Smooth muscle cell (in vitro differentiated cells): Measurements from ENCODE around the gene EEF2. TPM values are rescaled to one million over a fixed set of nuclear protein-coding genes. Genes with fewer than 3 reads are reported as not detected.

Experiments used
- DNase-seq: peaks from one replicate; lab custom pipeline; 2025; ENCODE audit not compliant: unreplicated experiment; lab: John Stamatoyannopoulos, UW
- H2AFZ ChIP-seq: fragments of 200-600 bp; sonication (generic); 2 replicates; pipeline ENCODE4 v1.6.0; 2016; ENCODE audit warnings: antibody characterized with exemption, low read depth, mild to moderate bottlenecking
- H3F3A ChIP-seq: fragments of 200-600 bp; sonication (generic); 2 replicates; pipeline ENCODE4 v1.6.0; 2017; ENCODE audit warnings: antibody characterized with exemption, low read depth
- H3K27ac ChIP-seq: fragments of 200-600 bp; sonication (generic); 2 replicates; pipeline ENCODE4 v1.5.1; 2016; ENCODE audit warnings: low read depth, mild to moderate bottlenecking
- H3K27me3 ChIP-seq: fragments of 200-600 bp; sonication (generic); 2 replicates; pipeline ENCODE4 v1.6.1; 2016; ENCODE audit warnings: low read depth, mild to moderate bottlenecking
- H3K36me3 ChIP-seq: fragments of 200-600 bp; sonication (generic); 2 replicates; pipeline ENCODE4 v1.5.1; 2016; ENCODE audit warnings: low read depth
- H3K4me1 ChIP-seq: fragments of 200-600 bp; sonication (generic); 2 replicates; pipeline ENCODE4 v1.5.1; 2016; ENCODE audit warnings: low read depth
- H3K4me2 ChIP-seq: fragments of 200-600 bp; sonication (generic); 2 replicates; pipeline ENCODE4 v1.6.0; 2016; ENCODE audit warnings: mild to moderate bottlenecking
- H3K4me3 ChIP-seq: fragments of 200-600 bp; sonication (generic); 2 replicates; pipeline ENCODE4 v1.5.1; 2016; ENCODE audit warnings: mild to moderate bottlenecking
- H3K79me2 ChIP-seq: fragments of 200-600 bp; sonication (generic); 2 replicates; pipeline ENCODE4 v1.6.0; 2016; ENCODE audit warnings: low read depth, mild to moderate bottlenecking
- H3K9ac ChIP-seq: fragments of 200-600 bp; sonication (generic); 2 replicates; pipeline ENCODE4 v1.6.0; 2016; ENCODE audit warnings: low read depth
- H3K9me3 ChIP-seq: fragments of 200-600 bp; sonication (generic); replicated peaks from 2 replicates; pipeline ENCODE4 v1.5.1; 2016; ENCODE audit warnings: low read depth
- H4K20me1 ChIP-seq: fragments of 200-600 bp; sonication (generic); 2 replicates; pipeline ENCODE4 v1.6.0; 2016; ENCODE audit warnings: low read depth
- WGBS: methylation state at CpG from one replicate; pipeline ENCODE4 v1.1.7; 2016; ENCODE audit warnings: low lambda C conversion rate; 5-methylcytosine and 5-hydroxymethylcytosine counted together
- polyA plus RNA-seq: library from polyadenylated mRNA; unstranded; fragments of >200 nt; fragmentation: Nextera tagmentation; extraction: Ambion mirVana; gene quantifications from 2 replicates; pipeline ENCODE4 v1.2.1, GENCODE V29; 2016
- total RNA-seq: library from RNA; depleted of rRNA; stranded (reverse); fragments of >200 nt; gene quantifications from 2 replicates; pipeline ENCODE4 v1.2.3, GENCODE V29; 2014
- TF ChIP-seq, protein P1 (sequence below): fragments of 200-600 bp; sonication (generic); IDR thresholded peaks from 2 replicates; pipeline ENCODE4 v1.5.1; 2017; ENCODE audit warnings: borderline replicate concordance, mild to moderate bottlenecking, antibody characterized with exemption; ENCODE audit not compliant: insufficient read depth, poor library complexity, severe bottlenecking

The EEF2 gene
- total RNA-seq (870 and 903 TPM in 2 replicates), polyA plus RNA-seq (365 and 474 TPM in 2 replicates)

- Histone ChIP-seq H3K27me3 (no peaks in the 10 kb centered on the region), H3K27ac (peak within 1 kb of the TSS; percentile 98), H3K4me2 (peak within 1 kb of the TSS; percentile 99), H3K4me3 (peak within 1 kb of the TSS; percentile 100), H2AFZ (peak within 1 kb of the TSS; percentile 64), H3F3A (peaks cover 42% of the 10 kb centered on the region), H3K9ac (peak within 1 kb of the TSS; percentile 99), H3K9me3 (no peaks in the 10 kb centered on the region), H3K4me1 (peaks cover 28% of the 10 kb centered on the region), H3K36me3 (peaks cover 8% of the 10 kb centered on the region), H4K20me1 (peaks cover 52% of the 10 kb centered on the region), H3K79me2 (peaks cover 52% of the 10 kb centered on the region)
- 1% methylated on average over 79 of the region's 80 CpGs for WGBS
- peak; percentile 75 for DNase-seq
- TF ChIP-seq, protein P1, sequence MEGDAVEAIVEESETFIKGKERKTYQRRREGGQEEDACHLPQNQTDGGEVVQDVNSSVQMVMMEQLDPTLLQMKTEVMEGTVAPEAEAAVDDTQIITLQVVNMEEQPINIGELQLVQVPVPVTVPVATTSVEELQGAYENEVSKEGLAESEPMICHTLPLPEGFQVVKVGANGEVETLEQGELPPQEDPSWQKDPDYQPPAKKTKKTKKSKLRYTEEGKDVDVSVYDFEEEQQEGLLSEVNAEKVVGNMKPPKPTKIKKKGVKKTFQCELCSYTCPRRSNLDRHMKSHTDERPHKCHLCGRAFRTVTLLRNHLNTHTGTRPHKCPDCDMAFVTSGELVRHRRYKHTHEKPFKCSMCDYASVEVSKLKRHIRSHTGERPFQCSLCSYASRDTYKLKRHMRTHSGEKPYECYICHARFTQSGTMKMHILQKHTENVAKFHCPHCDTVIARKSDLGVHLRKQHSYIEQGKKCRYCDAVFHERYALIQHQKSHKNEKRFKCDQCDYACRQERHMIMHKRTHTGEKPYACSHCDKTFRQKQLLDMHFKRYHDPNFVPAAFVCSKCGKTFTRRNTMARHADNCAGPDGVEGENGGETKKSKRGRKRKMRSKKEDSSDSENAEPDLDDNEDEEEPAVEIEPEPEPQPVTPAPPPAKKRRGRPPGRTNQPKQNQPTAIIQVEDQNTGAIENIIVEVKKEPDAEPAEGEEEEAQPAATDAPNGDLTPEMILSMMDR: no peak
These were observed at the start of gene EEF2 for GRCh38 chr19:3984908-3985642. Gene EEF2 (minus strand): TSS chr19:3985463. CDS start chr19:3985380, 83 bp downstream.

- H3F3A ChIP-seq: peaks cover 4% of the 10 kb centered on the region
- DNase-seq: no peak
- H3K27me3 ChIP-seq: no peaks in the 10 kb centered on the region
- H2AFZ ChIP-seq: no peak overlapping the region
- H3K9me3 ChIP-seq: no peaks in the 10 kb centered on the region
- no peak overlapping the region for H3K4me3 ChIP-seq
- no peak overlapping the region for H3K9ac ChIP-seq
- no peaks in the 10 kb centered on the region for H3K36me3 ChIP-seq
- H3K4me1 ChIP-seq: no peaks in the 10 kb centered on the region
- 95% methylated on average over 34 of the region's 34 CpGs for WGBS
- no peaks in the 10 kb centered on the region for H3K79me2 ChIP-seq
- H4K20me1 ChIP-seq: peaks cover 10% of the 10 kb centered on the region
- no peak overlapping the region for H3K27ac ChIP-seq
- TF ChIP-seq, protein P1: no peak
- H3K4me2 ChIP-seq: no peak overlapping the region
These were observed 49.1 kb upstream of the EEF2 start for GRCh38 chr19:4034048-4035017.

GRCh38 chr19:4033028-4033956, 48.0 kb upstream of the EEF2 start:
- Histone ChIP-seq H4K20me1 (peaks cover 3% of the 10 kb centered on the region), H3K27me3 (no peaks in the 10 kb centered on the region), H3K4me3 (no peak overlapping the region), H3K9me3 (no peaks in the 10 kb centered on the region), H3K4me1 (no peaks in the 10 kb centered on the region), H2AFZ (no peak overlapping the region), H3F3A (no peaks in the 10 kb centered on the region), H3K36me3 (no peaks in the 10 kb centered on the region), H3K9ac (no peak overlapping the region), H3K27ac (no peak overlapping the region), H3K79me2 (no peaks in the 10 kb centered on the region), H3K4me2 (no peak overlapping the region)
- 92% methylated on average over 60 of the region's 63 CpGs for WGBS
- TF ChIP-seq, protein P1: no peak
- DNase-seq: no peak
